ENCODE results near the gene ACSS1. TPM values are rescaled to one million over a fixed set of nuclear protein-coding genes. Genes with fewer than 3 reads are reported as not detected.

Gene ACSS1
- polyA plus RNA-seq, 2 donors: 8.0 to 8.8 TPM

- H3K27ac ChIP-seq (ENCODE audit: low read depth in 2 of 2, low read length in 1 of 2): no peak overlapping the region
- H3K4me3 ChIP-seq (ENCODE audit: low read depth in 1 of 2, low read length in 2 of 2): no peak overlapping the region
- peaks cover 3 to 4% of the 10 kb centered on the region in 2 donors for H3K4me1 ChIP-seq (ENCODE audit: control insufficient read depth in 2 of 2, insufficient read depth in 2 of 2, low read length in 1 of 2)
- no peaks in the 10 kb centered on the region for H3K27me3 ChIP-seq (ENCODE audit: control insufficient read depth in 1 of 2, insufficient read depth in 2 of 2, low read length in 2 of 2)
- WGBS, 2 donors: 27% methylated on average over 9 of the region's 9 CpGs
- H3K9me3 ChIP-seq (ENCODE audit: control insufficient read depth in 2 of 2, insufficient read depth in 1 of 2, low read depth in 1 of 2, low read length in 1 of 2): no peaks in the 10 kb centered on the region
- H3K36me3 ChIP-seq (ENCODE audit: control insufficient read depth in 2 of 2, insufficient read depth in 2 of 2, low read length in 1 of 2): no peaks in the 10 kb centered on the region
Observed at GRCh38 chr20:24993337-24994185, 64.4 kb downstream of the ACSS1 start.

- no peaks in the 10 kb centered on the region for H3K36me3 ChIP-seq (ENCODE audit: control insufficient read depth in 2 of 2, insufficient read depth in 2 of 2, low read length in 1 of 2)
- 0% methylated on average over 68 to 69 of the region's 69 CpGs for WGBS, 2 donors
- peak within 1 kb of the TSS; percentile 87 to 97 for H3K27ac ChIP-seq (ENCODE audit: low read depth in 2 of 2, low read length in 1 of 2)
- peaks cover 3 to 4% of the 10 kb centered on the region in 2 donors for H3K4me1 ChIP-seq (ENCODE audit: control insufficient read depth in 2 of 2, insufficient read depth in 2 of 2, low read length in 1 of 2)
- H3K4me3 ChIP-seq (ENCODE audit: low read depth in 1 of 2, low read length in 2 of 2): peak within 1 kb of the TSS; percentile 72 to 73
- H3K27me3 ChIP-seq (ENCODE audit: control insufficient read depth in 1 of 2, insufficient read depth in 2 of 2, low read length in 2 of 2): no peaks in the 10 kb centered on the region
- H3K9me3 ChIP-seq (ENCODE audit: control insufficient read depth in 2 of 2, insufficient read depth in 1 of 2, low read depth in 1 of 2, low read length in 1 of 2): no peaks in the 10 kb centered on the region
Observed at GRCh38 chr20:24992487-24993205, 65.3 kb downstream of the ACSS1 start, which contains the start of gene APMAP. APMAP (minus strand) TSS chr20:24992751; CDS start chr20:24992688, 63 bp downstream.

GRCh38 chr20:24991897-24992486, 65.9 kb downstream of the ACSS1 start:
- H3K4me1 ChIP-seq (ENCODE audit: control insufficient read depth in 2 of 2, insufficient read depth in 2 of 2, low read length in 1 of 2): peaks cover 3 to 4% of the 10 kb centered on the region in 2 donors
- H3K36me3 ChIP-seq (ENCODE audit: control insufficient read depth in 2 of 2, insufficient read depth in 2 of 2, low read length in 1 of 2): no peaks in the 10 kb centered on the region
- H3K9me3 ChIP-seq (ENCODE audit: control insufficient read depth in 2 of 2, insufficient read depth in 1 of 2, low read depth in 1 of 2, low read length in 1 of 2): no peaks in the 10 kb centered on the region
- WGBS, 2 donors: 0% methylated on average over 36 of the region's 36 CpGs
- no peaks in the 10 kb centered on the region for H3K27me3 ChIP-seq (ENCODE audit: control insufficient read depth in 1 of 2, insufficient read depth in 2 of 2, low read length in 2 of 2)
- peak overlapping the region; percentile 72 to 73 for H3K4me3 ChIP-seq (ENCODE audit: low read depth in 1 of 2, low read length in 2 of 2)
- H3K27ac ChIP-seq (ENCODE audit: low read depth in 2 of 2, low read length in 1 of 2): peak overlapping the region; percentile 87 to 97

- Histone ChIP-seq H3K4me1 (ENCODE audit: control insufficient read depth in 2 of 2, insufficient read depth in 2 of 2, low read length in 1 of 2) (peaks cover 3 to 7% of the 10 kb centered on the region in 2 donors), H3K4me3 (ENCODE audit: low read depth in 1 of 2, low read length in 2 of 2) (no peak overlapping the region), H3K27me3 (ENCODE audit: control insufficient read depth in 1 of 2, insufficient read depth in 2 of 2, low read length in 2 of 2) (no peaks in the 10 kb centered on the region), H3K36me3 (ENCODE audit: control insufficient read depth in 2 of 2, insufficient read depth in 2 of 2, low read length in 1 of 2) (no peaks in the 10 kb centered on the region), H3K9me3 (ENCODE audit: control insufficient read depth in 2 of 2, insufficient read depth in 1 of 2, low read depth in 1 of 2, low read length in 1 of 2) (no peaks in the 10 kb centered on the region), H3K27ac (ENCODE audit: low read depth in 2 of 2, low read length in 1 of 2) (no peak overlapping the region)
- 80 to 85% methylated on average over 2 of the region's 2 CpGs for WGBS, 2 donors
Observed at GRCh38 chr20:24990810-24991252, 67.1 kb downstream of the ACSS1 start.

GRCh38 chr20:24989162-24989561, 68.8 kb downstream of the ACSS1 start:
- WGBS, 2 donors: 85 to 86% methylated on average over 3 of the region's 3 CpGs
- Histone ChIP-seq H3K36me3 (ENCODE audit: control insufficient read depth in 2 of 2, insufficient read depth in 2 of 2, low read length in 1 of 2) (no peaks in the 10 kb centered on the region), H3K27me3 (ENCODE audit: control insufficient read depth in 1 of 2, insufficient read depth in 2 of 2, low read length in 2 of 2) (no peaks in the 10 kb centered on the region), H3K27ac (ENCODE audit: low read depth in 2 of 2, low read length in 1 of 2) (no peak overlapping the region), H3K4me1 (ENCODE audit: control insufficient read depth in 2 of 2, insufficient read depth in 2 of 2, low read length in 1 of 2) (peaks cover 2 to 3% of the 10 kb centered on the region in 2 donors), H3K9me3 (ENCODE audit: control insufficient read depth in 2 of 2, insufficient read depth in 1 of 2, low read depth in 1 of 2, low read length in 1 of 2) (no peaks in the 10 kb centered on the region), H3K4me3 (ENCODE audit: low read depth in 1 of 2, low read length in 2 of 2) (no peak overlapping the region)

GRCh38 chr20:24987873-24988835, 69.8 kb downstream of the ACSS1 start:
- no peak overlapping the region for H3K4me3 ChIP-seq (ENCODE audit: low read depth in 1 of 2, low read length in 2 of 2)
- no peaks in the 10 kb centered on the region for H3K9me3 ChIP-seq (ENCODE audit: control insufficient read depth in 2 of 2, insufficient read depth in 1 of 2, low read depth in 1 of 2, low read length in 1 of 2)
- no peak overlapping the region for H3K27ac ChIP-seq (ENCODE audit: low read depth in 2 of 2, low read length in 1 of 2)
- H3K36me3 ChIP-seq (ENCODE audit: control insufficient read depth in 2 of 2, insufficient read depth in 2 of 2, low read length in 1 of 2): no peaks in the 10 kb centered on the region
- 88 to 92% methylated on average over 7 of the region's 7 CpGs for WGBS, 2 donors
- H3K27me3 ChIP-seq (ENCODE audit: control insufficient read depth in 1 of 2, insufficient read depth in 2 of 2, low read length in 2 of 2): no peaks in the 10 kb centered on the region
- H3K4me1 ChIP-seq (ENCODE audit: control insufficient read depth in 2 of 2, insufficient read depth in 2 of 2, low read length in 1 of 2): peaks cover 2 to 3% of the 10 kb centered on the region in 2 donors

GRCh38 chr20:24987244-24987643, 70.7 kb downstream of the ACSS1 start:
- Histone ChIP-seq H3K4me3 (ENCODE audit: low read depth in 1 of 2, low read length in 2 of 2) (no peak overlapping the region), H3K27me3 (ENCODE audit: control insufficient read depth in 1 of 2, insufficient read depth in 2 of 2, low read length in 2 of 2) (no peaks in the 10 kb centered on the region), H3K27ac (ENCODE audit: low read depth in 2 of 2, low read length in 1 of 2) (no peak overlapping the region), H3K36me3 (ENCODE audit: control insufficient read depth in 2 of 2, insufficient read depth in 2 of 2, low read length in 1 of 2) (no peaks in the 10 kb centered on the region), H3K4me1 (ENCODE audit: control insufficient read depth in 2 of 2, insufficient read depth in 2 of 2, low read length in 1 of 2) (peaks cover 2 to 3% of the 10 kb centered on the region in 2 donors), H3K9me3 (ENCODE audit: control insufficient read depth in 2 of 2, insufficient read depth in 1 of 2, low read depth in 1 of 2, low read length in 1 of 2) (no peaks in the 10 kb centered on the region)
- WGBS, 2 donors: 88 to 94% methylated on average over 2 of the region's 2 CpGs

- 96% methylated on average over 7 of the region's 7 CpGs for WGBS, 2 donors
- H3K4me1 ChIP-seq (ENCODE audit: control insufficient read depth in 2 of 2, insufficient read depth in 2 of 2, low read length in 1 of 2): peaks cover 0 to 2% of the 10 kb centered on the region in 2 donors
- H3K27ac ChIP-seq (ENCODE audit: low read depth in 2 of 2, low read length in 1 of 2): no peak overlapping the region
- peaks cover 4% of the 10 kb centered on the region in 2 donors for H3K36me3 ChIP-seq (ENCODE audit: control insufficient read depth in 2 of 2, insufficient read depth in 2 of 2, low read length in 1 of 2)
- no peaks in the 10 kb centered on the region for H3K27me3 ChIP-seq (ENCODE audit: control insufficient read depth in 1 of 2, insufficient read depth in 2 of 2, low read length in 2 of 2)
- H3K9me3 ChIP-seq (ENCODE audit: control insufficient read depth in 2 of 2, insufficient read depth in 1 of 2, low read depth in 1 of 2, low read length in 1 of 2): no peaks in the 10 kb centered on the region
- H3K4me3 ChIP-seq (ENCODE audit: low read depth in 1 of 2, low read length in 2 of 2): no peak overlapping the region
Observed at GRCh38 chr20:24986436-24987015, 71.4 kb downstream of the ACSS1 start.

All from esophagus (tissue), 2 donors.